Liver (tissue), 9 donors: Measurements from ENCODE around the gene BTBD8. TPM values are rescaled to one million over a fixed set of nuclear protein-coding genes. Genes with fewer than 3 reads are reported as not detected.

ENCODE experiments used
- DNase-seq: peaks from one replicate; pipeline ENCODE4 v3.0.0-alpha.2; 2017; ENCODE audit warnings: low spot score
- H3K27ac ChIP-seq, 2 donors: one replicate each; pipeline ENCODE4 v1.7.0; 2013; ENCODE audit warnings: inconsistent platforms in 2 of 2, low read length in 2 of 2, control low read depth in 1 of 2, low read depth in 1 of 2, mild to moderate bottlenecking in 1 of 2
- H3K27me3 ChIP-seq, 4 donors: one replicate each; pipeline versions ENCODE4 v1.6.1 to v1.7.0; 2013; ENCODE audit warnings: low read length in 3 of 4, inconsistent platforms in 1 of 4, mild to moderate bottlenecking in 1 of 4, moderate library complexity in 1 of 4; ENCODE audit not compliant: control insufficient read depth in 4 of 4, insufficient read depth in 4 of 4
- H3K36me3 ChIP-seq, 4 donors: one replicate each; pipeline versions ENCODE4 v1.6.1 to v1.7.0; 2013; ENCODE audit warnings: low read length in 3 of 4, mild to moderate bottlenecking in 3 of 4, low read depth in 1 of 4, moderate library complexity in 1 of 4; ENCODE audit not compliant: control insufficient read depth in 4 of 4, insufficient read depth in 3 of 4
- H3K4me1 ChIP-seq, 4 donors: one replicate each; pipeline versions ENCODE4 v1.6.1 to v1.7.0; 2013; ENCODE audit warnings: low read length in 3 of 4, mild to moderate bottlenecking in 3 of 4, moderate library complexity in 1 of 4; ENCODE audit not compliant: control insufficient read depth in 4 of 4, insufficient read depth in 4 of 4
- H3K4me3 ChIP-seq, 3 donors: one replicate each; pipeline versions ENCODE4 v1.6.1 to v1.7.0; 2013; ENCODE audit warnings: low read length in 3 of 3, control low read depth in 1 of 3, low read depth in 1 of 3, mild to moderate bottlenecking in 1 of 3
- H3K9ac ChIP-seq, 2 donors: one replicate each; pipeline ENCODE4 v1.7.0; 2013; ENCODE audit warnings: low read length in 2 of 2, mild to moderate bottlenecking in 2 of 2, moderate library complexity in 2 of 2, control low read depth in 1 of 2, low read depth in 1 of 2
- H3K9me3 ChIP-seq, 4 donors: one replicate each; pipeline versions ENCODE4 v1.6.1 to v1.7.0; 2013; ENCODE audit warnings: low read length in 3 of 4; ENCODE audit not compliant: control insufficient read depth in 4 of 4
- CTCF ChIP-seq: fragments of 150-350 bp; IDR thresholded peaks from 2 replicates; pipeline ENCODE4 v1.5.1; 2017; ENCODE audit warnings: improper control_type of control experiment, low read depth, low read length; ENCODE audit not compliant: missing input control
- EGR1 ChIP-seq, 2 donors: IDR thresholded peaks; 2 replicates each; pipeline ENCODE4 v1.6.1; 2016 to 2018; ENCODE audit warnings: antibody characterized with exemption in 2 of 2, low read depth in 2 of 2
- FOXA2 ChIP-seq: IDR thresholded peaks from 2 replicates; pipeline ENCODE4 v1.6.1; 2016; ENCODE audit warnings: antibody characterized with exemption
- GABPA ChIP-seq, 2 donors: IDR thresholded peaks in 1 of 2; conservative IDR thresholded peaks in 1 of 2; 2 replicates each; pipeline ENCODE4 v1.6.1; 2016; ENCODE audit warnings: antibody characterized with exemption in 2 of 2, mild to moderate bottlenecking in 1 of 2, moderate library complexity in 1 of 2
- HNF4G ChIP-seq: IDR thresholded peaks from 2 replicates; pipeline ENCODE4 v1.6.1; 2016; ENCODE audit warnings: antibody characterized with exemption
- JUND ChIP-seq, 2 donors: IDR thresholded peaks; 2 replicates each; pipeline ENCODE4 v1.6.1; 2016; ENCODE audit warnings: antibody characterized with exemption in 2 of 2
- MAX ChIP-seq: IDR thresholded peaks from 2 replicates; pipeline ENCODE4 v1.6.1; 2016; ENCODE audit warnings: antibody characterized with exemption
- RXRA ChIP-seq, 2 donors: IDR thresholded peaks; 2 replicates each; pipeline ENCODE4 v1.6.1; 2017 to 2018; ENCODE audit warnings: antibody characterized with exemption in 2 of 2, mild to moderate bottlenecking in 1 of 2
- SP1 ChIP-seq: IDR thresholded peaks from 2 replicates; pipeline ENCODE4 v1.6.1; 2018; ENCODE audit warnings: antibody characterized with exemption, mild to moderate bottlenecking
- TAF1 ChIP-seq: conservative IDR thresholded peaks from 2 replicates; pipeline ENCODE4 v1.6.1; 2016; ENCODE audit warnings: antibody characterized with exemption, mild to moderate bottlenecking
- YY1 ChIP-seq: IDR thresholded peaks from 2 replicates; pipeline ENCODE4 v1.6.1; 2016; ENCODE audit warnings: antibody characterized with exemption, mild to moderate bottlenecking
- ZBTB33 ChIP-seq: IDR thresholded peaks from 2 replicates; pipeline ENCODE4 v1.6.1; 2016; ENCODE audit warnings: antibody characterized with exemption
- WGBS: extraction: QIAGEN DNeasy Blood & Tissue Kit; methylation state at CpG from one replicate; pipeline ENCODE4 v1.1.7; 2013; 5-methylcytosine and 5-hydroxymethylcytosine counted together
- polyA plus RNA-seq, 2 donors: library from polyadenylated mRNA; stranded (reverse) in 1 of 2; unstranded in 1 of 2; fragments of 200-250 nt in 1 of 2; fragments of >200 nt in 1 of 2; fragmentation: Nextera tagmentation in 1 of 2; extraction: Ambion mirVana in 1 of 2; gene quantifications; one replicate each; pipeline versions ENCODE4 v1.2.1 to v1.2.3, GENCODE V29; 2013 to 2015
- total RNA-seq, 2 donors: library from RNA; depleted of rRNA; stranded (reverse); fragments of >200 nt; gene quantifications; one replicate each; pipeline ENCODE4 v1.2.3, GENCODE V29; 2014
- donor health status: healthy.
- donor health status: healthy.
- donor health status: healthy.
- donor health status: healthy.
- donor health status: healthy.

Gene BTBD8
- total and polyA plus RNA-seq, 4 donors: 0.47 to 1.8 (median 1.1) TPM

GRCh38 chr1:92081031-92081430 is 886 bp downstream of the BTBD8 start:
- 27% methylated on average over 4 of the region's 4 CpGs for WGBS
- no peaks in the 10 kb centered on the region for H3K36me3 ChIP-seq
- H3K27ac ChIP-seq: peak overlapping the region in 1 of 2 donors; percentile 0
- H3K4me1 ChIP-seq: peaks cover 0 to 6% (median 1%) of the 10 kb centered on the region in 4 donors
- no peaks in the 10 kb centered on the region for H3K9me3 ChIP-seq
- TF ChIP-seq ZBTB33: no peak
- H3K4me3 ChIP-seq: peak overlapping the region; percentile 77 to 89 (median 82)
- peak overlapping the region in 1 of 2 donors; percentile 5 for H3K9ac ChIP-seq
- H3K27me3 ChIP-seq: no peaks in the 10 kb centered on the region
- DNase-seq: no peak

- no peaks in the 10 kb centered on the region for H3K36me3 ChIP-seq
- H3K9me3 ChIP-seq: no peaks in the 10 kb centered on the region
- H3K4me3 ChIP-seq: no peak overlapping the region
- 98% methylated on average over 1 of the region's 1 CpG for WGBS
- TF ChIP-seq HNF4G (no peak), MAX (no peak)
- no peak overlapping the region for H3K9ac ChIP-seq
- no peak for DNase-seq
- H3K4me1 ChIP-seq: peaks cover 0 to 6% (median 1%) of the 10 kb centered on the region in 4 donors
- H3K27ac ChIP-seq: no peak overlapping the region
- H3K27me3 ChIP-seq: no peaks in the 10 kb centered on the region
These were observed 4.5 kb downstream of the BTBD8 start for GRCh38 chr1:92084651-92085050.

- H3K27me3 ChIP-seq: no peaks in the 10 kb centered on the region
- no peak for TF ChIP-seq GABPA (IDR thresholded peaks at IDR 0.05 in 1 of 2, conservative IDR thresholded peaks at IDR 0.05 in 1 of 2)
- TF ChIP-seq EGR1 (IDR thresholded peaks at IDR 0.05; ENCODE audit: low read depth in 2 of 2): no peak
- TF ChIP-seq RXRA (IDR thresholded peaks at IDR 0.05): no peak
- TF ChIP-seq JUND (IDR thresholded peaks at IDR 0.05): no peak
- no peak for TF ChIP-seq SP1
- no peak for TF ChIP-seq FOXA2
- TF ChIP-seq YY1: no peak
- no peak for TF ChIP-seq TAF1
- no peak for TF ChIP-seq HNF4G
- no peak for TF ChIP-seq MAX
- TF ChIP-seq CTCF: no peak
- peaks cover 0 to 2% (median 0%) of the 10 kb centered on the region in 4 donors for H3K4me1 ChIP-seq
- WGBS: 97% methylated on average over 4 of the region's 4 CpGs
- no peak for DNase-seq
- H3K9me3 ChIP-seq: no peaks in the 10 kb centered on the region
- H3K4me3 ChIP-seq: no peak overlapping the region
- H3K36me3 ChIP-seq: no peaks in the 10 kb centered on the region
- H3K27ac ChIP-seq: no peak overlapping the region
- H3K9ac ChIP-seq: no peak overlapping the region
These were observed 5.6 kb downstream of the BTBD8 start for GRCh38 chr1:92085727-92086126.
